Stimulated activated CD4-positive, alpha-beta T cell treated with anti-CD3 and anti-CD28 coated beads, Interleukin-1b, Interleukin-23, amount 100 ng/mL, for 4 hours (primary cell): ENCODE measurements around the gene TMEM176B.

Experiments used
- DNase-seq, 2 donors: peaks; one replicate each; pipeline ENCODE4 v3.0.0-alpha.2; 2020; ENCODE audit warnings: low read depth in 2 of 2

Gene TMEM176B

DNA sequence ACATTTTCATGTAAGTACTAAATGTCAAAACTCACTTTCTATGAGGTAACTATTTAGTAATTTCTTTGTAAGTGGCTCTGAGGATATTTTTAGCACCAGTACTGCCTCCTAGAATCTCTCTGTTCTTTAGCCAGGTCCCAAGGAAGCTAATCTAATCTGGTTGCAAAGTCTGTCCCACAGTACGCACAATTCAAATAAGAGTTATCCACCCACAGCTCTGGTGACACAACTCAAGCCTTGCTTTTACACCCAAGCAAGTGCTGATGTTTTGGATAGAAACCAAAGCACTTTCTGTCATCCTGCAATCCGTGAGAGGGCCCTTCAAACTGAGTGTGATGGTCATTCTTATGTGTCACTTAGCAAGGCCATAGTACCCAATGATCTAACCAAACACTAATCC, 48.5 kb downstream of the TMEM176B start:
- no peak for DNase-seq

DNA sequence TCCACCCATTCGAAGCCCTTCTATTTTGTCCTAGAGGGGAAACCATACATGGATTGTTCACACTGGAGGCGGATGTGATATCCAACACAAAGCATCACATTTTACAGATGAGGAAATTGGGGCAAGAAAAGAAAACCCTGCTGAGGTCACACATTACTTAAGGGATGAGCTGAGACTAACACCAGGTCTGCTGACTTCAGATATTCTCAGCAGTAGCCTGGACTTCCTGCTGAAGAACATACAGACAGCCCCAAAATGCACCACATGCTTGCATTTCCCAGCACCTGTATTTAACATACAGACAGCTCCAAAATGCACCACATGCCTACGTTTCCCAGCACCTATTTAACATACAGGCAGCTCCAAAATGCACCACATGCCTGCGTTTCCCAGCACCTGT, 51.8 kb downstream of the TMEM176B start:
- no peak for DNase-seq

DNA sequence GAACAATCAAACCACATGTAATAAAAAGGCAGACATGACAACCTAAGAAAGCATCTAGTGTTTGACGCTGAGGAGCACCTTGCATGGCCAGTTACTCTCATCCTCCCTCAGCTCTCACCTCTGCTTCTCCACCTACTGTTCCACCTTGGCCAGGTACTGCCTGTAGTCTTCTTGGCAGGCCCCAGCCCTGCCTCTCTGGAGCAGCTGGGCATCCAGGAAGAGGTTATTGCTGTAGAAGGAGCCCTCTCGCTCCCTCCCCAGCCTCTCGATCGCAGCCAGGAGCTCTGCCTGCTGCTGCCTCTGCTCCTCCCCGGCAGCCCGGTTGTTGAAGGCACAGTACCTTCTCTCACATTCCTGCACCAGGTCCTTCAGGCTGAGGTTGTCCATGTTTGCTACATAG, 53.2 kb downstream of the TMEM176B start:
- no peak for DNase-seq

DNA sequence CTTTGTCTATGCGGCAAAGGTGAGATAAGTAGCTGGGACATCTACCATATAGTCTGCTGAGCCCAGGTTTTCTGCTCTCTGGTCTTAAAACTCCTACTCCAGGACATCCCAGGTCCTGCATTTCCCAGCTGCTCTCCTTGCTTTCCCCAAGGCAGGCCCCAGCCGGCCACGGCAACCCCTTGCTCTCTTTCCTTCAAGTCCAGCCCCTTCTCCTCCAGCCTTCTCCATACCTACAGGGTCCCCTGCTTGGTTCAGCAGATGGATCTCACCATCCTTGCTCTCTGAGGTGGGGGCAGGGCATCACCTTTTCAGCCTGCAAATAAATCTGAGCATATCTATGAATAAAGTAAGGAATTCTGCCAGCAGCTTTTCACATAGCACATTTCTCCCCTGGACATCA, 54.3 kb downstream of the TMEM176B start:
- DNase-seq, result no peak

DNA sequence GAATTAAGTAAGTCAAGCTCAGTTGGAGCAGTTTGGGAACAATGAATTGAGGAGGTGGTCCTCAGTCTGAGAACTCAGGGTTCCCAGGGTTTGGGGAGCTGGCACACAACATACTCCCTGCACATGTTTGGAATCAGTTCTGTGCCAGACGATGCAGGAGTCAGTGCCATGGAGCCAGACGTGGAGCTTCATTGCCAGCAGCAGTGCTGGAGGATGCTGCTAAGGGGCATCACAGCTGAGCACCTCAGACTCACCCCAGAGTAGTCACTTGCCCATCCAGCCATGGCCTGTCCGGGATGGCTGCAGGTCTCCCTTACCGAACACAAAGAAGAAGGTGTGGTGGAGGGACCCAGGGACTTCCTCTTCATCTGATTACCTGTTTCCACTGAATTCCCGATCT, 55.1 kb downstream of the TMEM176B start:
- DNase-seq, result no peak

DNA sequence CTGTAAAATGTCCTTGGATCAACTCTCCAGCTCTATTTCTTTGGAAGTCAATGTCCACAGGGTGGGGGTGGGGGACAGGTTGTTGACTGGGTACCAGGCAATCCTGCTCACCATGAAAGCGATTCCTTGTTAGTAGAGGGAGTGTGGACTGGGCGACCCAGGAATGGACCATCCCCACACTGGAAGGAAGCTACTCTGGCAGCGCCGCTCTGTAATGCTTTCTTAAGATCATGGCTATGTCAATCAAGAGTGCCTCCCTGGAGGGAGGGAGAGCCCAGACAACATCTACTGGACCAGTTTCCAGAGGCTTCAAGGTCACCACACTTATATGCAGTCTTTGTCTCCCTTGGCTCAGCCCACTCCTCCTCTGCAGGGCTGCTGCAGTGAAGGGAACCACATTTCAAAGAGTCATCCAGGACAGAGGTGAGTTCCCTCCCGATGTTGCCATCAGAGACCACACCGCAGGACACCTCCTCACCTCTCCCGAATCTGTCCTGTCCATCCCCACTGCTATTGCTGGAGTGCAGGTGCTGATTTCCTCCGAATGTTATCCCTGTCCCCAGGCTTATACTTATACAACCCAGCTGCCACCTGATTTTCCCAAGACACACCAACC, 56.0 kb downstream of the TMEM176B start:
- DNase-seq, result no peak

DNA sequence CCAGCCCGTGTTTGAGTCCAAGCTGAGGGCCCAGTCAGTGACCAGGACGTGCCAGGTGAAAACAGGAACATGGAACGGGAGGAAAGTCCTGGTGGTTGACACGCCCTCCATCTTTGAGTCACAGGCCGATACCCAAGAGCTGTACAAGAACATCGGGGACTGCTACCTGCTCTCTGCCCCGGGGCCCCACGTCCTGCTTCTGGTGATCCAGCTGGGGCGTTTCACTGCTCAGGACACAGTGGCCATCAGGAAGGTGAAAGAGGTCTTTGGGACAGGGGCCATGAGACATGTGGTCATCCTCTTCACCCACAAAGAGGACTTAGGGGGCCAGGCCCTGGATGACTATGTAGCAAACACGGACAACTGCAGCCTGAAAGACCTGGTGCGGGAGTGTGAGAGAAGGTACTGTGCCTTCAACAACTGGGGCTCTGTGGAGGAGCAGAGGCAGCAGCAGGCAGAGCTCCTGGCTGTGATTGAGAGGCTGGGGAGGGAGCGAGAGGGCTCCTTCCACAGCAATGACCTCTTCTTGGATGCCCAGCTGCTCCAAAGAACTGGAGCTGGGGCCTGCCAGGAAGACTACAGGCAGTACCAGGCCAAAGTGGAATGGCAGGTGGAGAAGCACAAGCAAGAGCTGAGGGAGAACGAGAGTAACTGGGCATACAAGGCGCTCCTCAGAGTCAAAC, 57.7 kb downstream of the TMEM176B start:
- no peak for DNase-seq
